K562 (cell line): Measurements from ENCODE around the gene NCDN. TPM values are rescaled to one million over a fixed set of nuclear protein-coding genes. Genes with fewer than 3 reads are reported as not detected.

Experiments
- BRF1 ChIP-seq: IDR thresholded peaks from 3 replicates; pipeline ENCODE4 v1.6.1; 2011; ENCODE audit warnings: borderline replicate concordance, mild to moderate bottlenecking; ENCODE audit not compliant: insufficient read length; ENCODE audit errors: extremely low read depth
- CXXC5 ChIP-seq: fragments of 250-450 bp; sonication (Bioruptor Pico); IDR thresholded peaks from 2 replicates; pipeline ENCODE4 v1.8.0; 2022; ENCODE audit warnings: inconsistent platforms, mild to moderate bottlenecking, moderate library complexity
- ESRRA ChIP-seq: fragments of 450-650 bp; IDR thresholded peaks from 2 replicates; pipeline ENCODE4 v1.6.1; 2014; ENCODE audit warnings: low read depth, mild to moderate bottlenecking, moderate library complexity, borderline replicate concordance
- ETV6 ChIP-seq, 3 experiments: fragments of 150-350 bp in 1 of 3; sonication (generic) in 1 of 3; formaldehyde crosslinking in 1 of 3; IDR thresholded peaks; 2 replicates each; pipeline versions ENCODE4 v1.6.1 to v1.8.0; 2014 to 2022; ENCODE audit warnings: borderline replicate concordance in 2 of 3, low read depth in 2 of 3, antibody characterized with exemption in 1 of 3, low read length in 1 of 3, mild to moderate bottlenecking in 1 of 3, missing genetic modification reagents in 1 of 3
- FOXA1 ChIP-seq: fragments of 450-650 bp; IDR thresholded peaks from 2 replicates; pipeline ENCODE4 v1.6.1; 2016; ENCODE audit warnings: mild to moderate bottlenecking, borderline replicate concordance
- HMBOX1 ChIP-seq: sonication (generic); IDR thresholded peaks from 2 replicates; pipeline ENCODE4 v1.6.1; 2016
- HMG20B ChIP-seq: fragments of 250-450 bp; sonication (Bioruptor Pico); IDR thresholded peaks from 2 replicates; pipeline ENCODE4 v1.5.0; 2021; ENCODE audit warnings: mild to moderate bottlenecking
- IRF9 ChIP-seq: fragments of 450-650 bp; IDR thresholded peaks from 2 replicates; pipeline ENCODE4 v1.6.1; 2016; ENCODE audit warnings: missing biosample characterization, missing genetic modification characterization
- JUN ChIP-seq, 2 experiments: sonication (generic) in 1 of 2; formaldehyde crosslinking in 1 of 2; IDR thresholded peaks; 2 replicates each; pipeline versions ENCODE4 v1.6.1 to v1.8.0; 2012 to 2022; ENCODE audit warnings: borderline replicate concordance in 2 of 2, mild to moderate bottlenecking in 2 of 2, improper control_type of control experiment in 1 of 2, low read depth in 1 of 2, low read length in 1 of 2, missing genetic modification reagents in 1 of 2
- KLF13 ChIP-seq: fragments of 450-650 bp; IDR thresholded peaks from 2 replicates; pipeline ENCODE4 v1.6.1; 2016; ENCODE audit warnings: missing genetic modification characterization, low read depth, mild to moderate bottlenecking, missing compliant biosample characterization, moderate library complexity, borderline replicate concordance
- MAX ChIP-seq: sonication (generic); formaldehyde crosslinking; IDR thresholded peaks from 2 replicates; pipeline ENCODE4 v1.9.0; 2022; ENCODE audit warnings: mild to moderate bottlenecking, missing genetic modification reagents
- MAZ ChIP-seq, 2 experiments: fragments of 450-650 bp in 1 of 2; sonication (generic) in 1 of 2; formaldehyde crosslinking; IDR thresholded peaks in 1 of 2; conservative IDR thresholded peaks in 1 of 2; 2 replicates each; pipeline versions ENCODE4 v1.4.0 to v1.5.0; 2020; ENCODE audit warnings: mild to moderate bottlenecking in 1 of 2, missing genetic modification reagents in 1 of 2
- MCM3 ChIP-seq: fragments of 450-650 bp; IDR thresholded peaks from 2 replicates; pipeline ENCODE4 v1.6.1; 2016
- NFIX ChIP-seq: fragments of 250-450 bp; sonication (Bioruptor Pico); IDR thresholded peaks from 2 replicates; pipeline ENCODE4 v1.4.0; 2020; ENCODE audit warnings: low read depth, mild to moderate bottlenecking, moderate library complexity
- NUFIP1 ChIP-seq: fragments of 450-650 bp; IDR thresholded peaks from 2 replicates; pipeline ENCODE4 v1.6.1; 2018; ENCODE audit not compliant: partially characterized antibody
- PBX2 ChIP-seq, 2 experiments: IDR thresholded peaks in 1 of 2; conservative IDR thresholded peaks in 1 of 2; 2 replicates each; pipeline ENCODE4 v1.6.1; 2016; ENCODE audit warnings: low read depth in 2 of 2, mild to moderate bottlenecking in 1 of 2, missing compliant biosample characterization in 1 of 2, missing genetic modification characterization in 1 of 2, moderate library complexity in 1 of 2
- SLC30A9 ChIP-seq: fragments of 250-450 bp; sonication (Bioruptor Pico); IDR thresholded peaks from 2 replicates; pipeline ENCODE4 v1.8.0; 2022; ENCODE audit warnings: mild to moderate bottlenecking, moderate library complexity
- SRSF7 ChIP-seq: fragments of 200-400 bp; formaldehyde crosslinking; optimal IDR thresholded peaks from 2 replicates; pipeline ENCODE3; 2017; ENCODE audit warnings: mild to moderate bottlenecking, low read depth, low read length
- TAF7 ChIP-seq: fragments of 450-650 bp; IDR thresholded peaks from 2 replicates; pipeline ENCODE4 v1.6.1; 2016; ENCODE audit warnings: missing genetic modification characterization, missing compliant biosample characterization
- THRA ChIP-seq: fragments of 450-650 bp; IDR thresholded peaks from 2 replicates; pipeline ENCODE4 v1.6.1; 2017; ENCODE audit warnings: mild to moderate bottlenecking, moderate library complexity
- TRIM28 ChIP-seq: fragments of 450-650 bp; IDR thresholded peaks from 2 replicates; pipeline ENCODE4 v1.6.1; 2017
- polyA plus RNA-seq, 8 experiments: library from polyadenylated mRNA; depleted of rRNA in 4 of 8; stranded (reverse) in 5 of 8; unstranded in 3 of 8; fragments of >200 nt; fragmentation: Nextera tagmentation in 2 of 8; fragmentation: Illumina TruSeq in 1 of 8; extraction: Ambion mirVana in 2 of 8; extraction: Trizol in 1 of 8; gene quantifications; 2 replicates each; pipeline versions ENCODE4 v1.2.1 to v1.2.3, GENCODE V29; 2011 to 2014; ENCODE audit warnings: inconsistent platforms in 1 of 8, missing spikeins in 1 of 8
- total RNA-seq, 7 experiments: library from RNA; depleted of rRNA in 6 of 7; stranded (reverse); fragments of >200 nt in 6 of 7; fragmentation: Illumina TruSeq in 2 of 7; extraction: Trizol in 2 of 7; gene quantifications; 2 replicates each; pipeline versions ENCODE4 v1.2.1 to v1.2.3, GENCODE V29; 2011 to 2021; ENCODE audit warnings: low replicate concordance in 1 of 7

NCDN gene
- total and polyA plus RNA-seq, 9 of the 15 experiments (the other 6 are each of a cell fraction or from before 2014, with no cell fraction given): 1.9 to 35.1 (median 10.7) TPM

GRCh38 chr1:35544976-35545375 is 12.6 kb upstream of the NCDN start (continued):
- no peak for TF ChIP-seq BRF1
- peak; percentile 49; the same call in 1 of the 2 replicates for TF ChIP-seq ESRRA
- TF ChIP-seq SRSF7: no peak
- no peak for TF ChIP-seq MCM3
- TF ChIP-seq TAF7 (tag): no peak
- TF ChIP-seq THRA: no peak
- TF ChIP-seq IRF9 (tag): peak; percentile 67; the same call in 1 of the 2 replicates
- TF ChIP-seq PBX2 (CRISPR knock-in tag; IDR thresholded peaks at IDR 0.05; ENCODE audit: low read depth): no peak
- TF ChIP-seq PBX2 (tag; conservative IDR thresholded peaks at IDR 0.05; ENCODE audit: low read depth): no peak
- no peak for TF ChIP-seq FOXA1
- TF ChIP-seq NUFIP1: no peak
- no peak for TF ChIP-seq TRIM28
- peak; percentile 8; the same call in 1 of the 2 replicates for TF ChIP-seq CXXC5
- no peak for TF ChIP-seq KLF13
- TF ChIP-seq NFIX (CRISPR knock-in tag): peak; percentile 37; the same call in 1 of the 2 replicates
- TF ChIP-seq HMG20B (CRISPR knock-in tag): no peak
- no peak for TF ChIP-seq SLC30A9 (CRISPR knock-in tag)
- no peak for TF ChIP-seq ETV6 (IDR thresholded peaks at IDR 0.05; ENCODE audit: borderline replicate concordance in 1 of 2, low read depth in 2 of 2, low read length in 1 of 2)
- TF ChIP-seq ETV6 (CRISPR knock-in tag; IDR thresholded peaks at IDR 0.05; ENCODE audit: borderline replicate concordance): no peak
- peak in 1 of 2 experiments; percentile 57; a peak in 1 of 4 replicates for TF ChIP-seq MAZ (CRISPR knock-in tag; conservative IDR thresholded peaks at IDR 0.05 in 1 of 2, IDR thresholded peaks at IDR 0.05 in 1 of 2)
- TF ChIP-seq JUN (IDR thresholded peaks at IDR 0.05; ENCODE audit: borderline replicate concordance, low read depth, low read length): 0 out of 2 replicates have a peak, but pooled peaks have one; percentile 9
- TF ChIP-seq JUN (CRISPR knock-in tag; IDR thresholded peaks at IDR 0.05; ENCODE audit: borderline replicate concordance): no peak
- TF ChIP-seq MAX: no peak
- 0 out of 2 replicates have a peak, but pooled peaks have one; percentile 46 for TF ChIP-seq HMBOX1
